ENCODE results near the gene LACTBL1.
"Not testable (repeated sequence)": the region's sequence is repeated elsewhere in the genome, so short reads cannot be mapped to it uniquely, and the experiment has no call there.

Gene LACTBL1, protein sequence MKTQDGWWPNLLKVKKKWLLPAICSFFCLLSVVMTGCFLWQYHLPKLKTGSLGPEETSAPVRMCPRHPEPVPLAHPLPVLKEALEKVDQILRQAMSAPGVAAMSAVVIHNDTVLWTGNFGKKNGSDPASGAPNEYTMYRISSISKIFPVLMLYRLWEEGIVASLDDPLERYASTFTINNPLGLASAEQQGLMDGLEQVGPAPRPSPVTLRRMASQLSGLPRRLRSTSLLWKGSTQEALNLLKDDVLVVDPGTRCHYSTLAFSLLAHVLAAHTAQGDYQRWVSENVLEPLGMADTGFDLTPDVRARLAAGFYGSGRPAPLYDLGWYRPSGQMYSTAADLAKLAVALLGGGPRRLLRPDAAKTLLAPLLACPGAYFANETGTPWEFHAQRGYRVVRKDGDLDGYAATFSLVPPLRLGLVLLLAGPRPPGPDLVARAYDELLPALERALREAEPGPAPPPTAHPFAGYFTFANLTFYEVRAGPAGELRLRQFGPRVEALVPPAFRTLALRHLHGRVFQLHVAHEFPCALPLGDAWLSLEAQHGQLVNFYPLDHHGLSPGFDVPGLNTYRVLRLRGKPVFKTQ

GRCh38 chr1:22972760-22973159 lies at the start of gene LACTBL1:
TSS of gene LACTBL1 (minus strand) at chr1:22972866. CDS start at chr1:22972316, 550 bp downstream.
- Mint-ChIP-seq H3K9me3 (no peaks in the 10 kb centered on the region), H3K27ac (no peak within 1 kb of the TSS), H3K27me3 (peaks cover 77% of the 10 kb centered on the region), H3K4me3 (no peak within 1 kb of the TSS), H3K4me1 (peaks cover 6% of the 10 kb centered on the region)
- ATAC-seq (no peak), DNase-seq (no peak)

DNA sequence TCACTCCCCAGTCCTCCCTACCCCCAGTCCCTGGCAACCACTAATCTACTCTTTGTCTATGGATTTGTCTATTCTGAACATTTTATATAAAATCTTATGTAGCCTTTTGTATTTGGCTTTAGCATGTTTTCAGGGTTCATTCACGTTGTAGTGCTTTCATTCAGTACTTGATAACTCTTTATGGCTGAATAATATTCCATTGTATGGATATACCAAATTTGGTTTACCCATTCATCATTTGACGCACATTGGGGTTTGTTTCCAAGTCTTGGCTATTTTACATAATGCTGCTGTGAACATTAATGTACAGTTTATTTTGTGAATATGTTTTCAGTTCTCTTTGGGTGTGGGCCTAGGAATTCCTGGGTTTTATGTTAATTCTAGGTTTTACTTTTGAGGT lies 49.2 kb upstream of the LACTBL1 start:
- Mint-ChIP-seq H3K27me3 (no peaks in the 10 kb centered on the region), H3K9me3 (peaks cover 0 to 5% of the 10 kb centered on the region in 2 donors), H3K27ac (no peak overlapping the region), H3K4me3 (no peak overlapping the region), H3K4me1 (peaks cover 65% of the 10 kb centered on the region)
- ATAC-seq (no peak), DNase-seq (no peak)

DNA sequence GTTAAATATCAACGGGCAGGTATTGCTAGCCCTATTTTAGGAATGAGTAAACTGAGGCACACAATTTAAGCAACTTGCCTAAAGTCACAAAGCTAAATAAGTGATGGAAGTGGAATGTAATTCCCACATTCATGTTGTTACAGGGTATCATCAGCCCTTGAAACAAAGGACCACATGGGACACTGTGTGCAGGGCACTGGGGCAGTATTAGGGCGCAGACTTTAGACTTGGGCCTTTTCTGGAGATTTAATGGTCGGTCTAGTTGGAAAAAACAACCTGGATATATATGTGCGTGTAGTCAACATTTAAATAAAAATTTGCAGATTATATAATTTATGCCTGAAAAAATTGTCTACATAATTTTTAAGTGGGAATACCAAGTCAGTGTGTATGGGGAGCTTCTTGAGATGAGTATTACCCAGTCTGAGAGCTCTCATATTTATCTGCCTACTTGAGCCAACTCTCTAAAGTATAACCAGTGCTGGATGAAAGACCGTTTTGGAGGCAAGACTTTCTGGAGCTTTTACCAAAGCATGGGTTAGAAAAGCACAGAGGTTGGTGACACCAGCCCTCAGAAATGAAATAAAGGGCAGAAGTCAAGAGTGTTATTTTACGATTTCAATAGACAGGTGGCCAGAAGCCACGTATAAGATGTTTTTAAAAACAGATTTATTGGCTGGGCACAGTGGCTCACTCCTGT lies 48.2 kb upstream of the LACTBL1 start:
- no peak for ATAC-seq
- peaks cover 0 to 5% of the 10 kb centered on the region in 2 donors for H3K9me3 Mint-ChIP-seq
- H3K4me1 Mint-ChIP-seq = peaks cover 57% of the 10 kb centered on the region
- H3K27ac Mint-ChIP-seq = peak overlapping the region; percentile 68 to 91
- no peaks in the 10 kb centered on the region for H3K27me3 Mint-ChIP-seq
- DNase-seq = no peak
- H3K4me3 Mint-ChIP-seq = peak overlapping the region; percentile 89 to 91

GRCh38 chr1:23019863-23020625 lies 47.4 kb upstream of the LACTBL1 start:
- H3K27ac Mint-ChIP-seq = peak overlapping the region; percentile 68 to 91
- ATAC-seq = peak; percentile 19
- peaks cover 0 to 5% of the 10 kb centered on the region in 2 donors for H3K9me3 Mint-ChIP-seq
- H3K4me1 Mint-ChIP-seq = peaks cover 57% of the 10 kb centered on the region
- H3K27me3 Mint-ChIP-seq = no peaks in the 10 kb centered on the region
- H3K4me3 Mint-ChIP-seq = peak overlapping the region; percentile 89 to 91
- peak in 1 of 2 donors; percentile 26 for DNase-seq

GRCh38 chr1:23019094-23019862 lies 46.6 kb upstream of the LACTBL1 start, which contains the start of gene KDM1A:
TSS of gene KDM1A (plus strand) at chr1:23019468. CDS start at chr1:23019597, 129 bp downstream.
- Mint-ChIP-seq H3K27ac (peak within 1 kb of the TSS; percentile 93 to 94), H3K4me1 (peaks cover 49% of the 10 kb centered on the region)

DNA sequence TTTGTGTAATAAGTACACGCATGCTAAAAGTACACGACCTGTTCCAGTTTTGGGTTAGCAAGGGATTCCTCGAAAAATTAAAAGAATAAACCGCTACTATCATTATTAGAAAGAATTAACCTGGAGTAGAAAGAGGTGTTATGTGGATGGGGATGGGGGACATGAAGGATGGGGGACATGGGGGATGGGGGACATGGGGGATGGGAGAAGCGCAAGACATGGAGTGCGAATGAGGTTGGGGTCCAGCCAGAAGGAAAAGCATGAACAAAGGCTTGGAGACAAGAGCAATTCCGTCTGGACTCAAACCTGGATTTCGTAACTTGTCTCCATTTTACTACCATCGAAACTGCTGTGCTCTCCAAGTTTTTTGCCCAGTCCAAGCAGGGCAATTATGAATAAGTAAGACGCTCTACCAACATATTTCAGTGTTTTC lies 46.0 kb upstream of the LACTBL1 start:
- no peak for DNase-seq
- peaks cover 0 to 5% of the 10 kb centered on the region in 2 donors for H3K9me3 Mint-ChIP-seq
- H3K27me3 Mint-ChIP-seq = no peaks in the 10 kb centered on the region
- peak overlapping the region; percentile 92 to 99 for H3K4me3 Mint-ChIP-seq
- ATAC-seq = no peak
- H3K4me1 Mint-ChIP-seq = peaks cover 43% of the 10 kb centered on the region
- H3K27ac Mint-ChIP-seq = peak overlapping the region; percentile 93 to 94

More at GRCh38 chr1:23019094-23019862, 46.6 kb upstream of the LACTBL1 start, which contains the start of gene KDM1A:
- DNase-seq (peak; percentile 96), ATAC-seq (peak; percentile 99)
- Mint-ChIP-seq H3K9me3 (peaks cover 0 to 5% of the 10 kb centered on the region in 2 donors), H3K4me3 (peak within 1 kb of the TSS; percentile 92 to 99), H3K27me3 (no peaks in the 10 kb centered on the region)

GRCh38 chr1:23013657-23014056 lies 41.0 kb upstream of the LACTBL1 start:
- Mint-ChIP-seq H3K4me3 (no peak overlapping the region), H3K27ac (no peak overlapping the region), H3K27me3 (no peaks in the 10 kb centered on the region), H3K9me3 (no peaks in the 10 kb centered on the region), H3K4me1 (peaks cover 8% of the 10 kb centered on the region)
- ATAC-seq (no peak), DNase-seq (no peak)

GRCh38 chr1:23010025-23010424 lies 37.4 kb upstream of the LACTBL1 start:
- H3K9me3 Mint-ChIP-seq, DNase-seq, H3K27me3 Mint-ChIP-seq, H3K4me1 Mint-ChIP-seq, H3K4me3 Mint-ChIP-seq, ATAC-seq, H3K27ac Mint-ChIP-seq: not testable (repeated sequence)

GRCh38 chr1:23008901-23009300 lies 36.2 kb upstream of the LACTBL1 start:
- no peak for ATAC-seq
- H3K4me1 Mint-ChIP-seq = no peaks in the 10 kb centered on the region
- H3K27me3 Mint-ChIP-seq = no peaks in the 10 kb centered on the region
- no peak overlapping the region for H3K4me3 Mint-ChIP-seq
- no peak overlapping the region for H3K27ac Mint-ChIP-seq
- no peaks in the 10 kb centered on the region for H3K9me3 Mint-ChIP-seq
- no peak for DNase-seq

DNA sequence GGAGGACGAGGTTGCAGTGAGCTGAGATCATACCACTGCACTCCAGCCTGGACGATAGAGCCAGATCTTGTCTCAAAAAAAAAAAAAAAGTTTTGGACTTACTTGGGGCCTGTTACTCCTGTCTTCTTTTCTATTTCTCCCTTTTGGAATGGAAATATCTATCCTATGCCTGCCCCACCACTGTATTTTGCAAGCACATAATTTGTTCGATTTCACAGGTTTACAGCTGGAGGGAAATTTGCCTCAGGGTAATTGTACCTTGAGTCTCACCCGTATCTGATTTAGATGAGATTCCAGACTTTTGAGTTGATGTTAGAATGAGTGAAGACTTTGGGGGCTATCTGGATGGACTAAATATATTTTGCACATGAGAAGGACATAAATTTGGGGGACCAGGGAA lies 34.4 kb upstream of the LACTBL1 start:
- H3K27ac Mint-ChIP-seq = no peak overlapping the region
- H3K9me3 Mint-ChIP-seq = no peaks in the 10 kb centered on the region
- no peaks in the 10 kb centered on the region for H3K27me3 Mint-ChIP-seq
- H3K4me3 Mint-ChIP-seq = no peak overlapping the region
- H3K4me1 Mint-ChIP-seq = no peaks in the 10 kb centered on the region
- DNase-seq (no peak), ATAC-seq (no peak)

- not testable (repeated sequence) for H3K9me3 Mint-ChIP-seq, H3K4me3 Mint-ChIP-seq, ATAC-seq, H3K27ac Mint-ChIP-seq, H3K27me3 Mint-ChIP-seq, H3K4me1 Mint-ChIP-seq, DNase-seq
Measured at GRCh38 chr1:23004769-23005168, 32.1 kb upstream of the LACTBL1 start.

DNA sequence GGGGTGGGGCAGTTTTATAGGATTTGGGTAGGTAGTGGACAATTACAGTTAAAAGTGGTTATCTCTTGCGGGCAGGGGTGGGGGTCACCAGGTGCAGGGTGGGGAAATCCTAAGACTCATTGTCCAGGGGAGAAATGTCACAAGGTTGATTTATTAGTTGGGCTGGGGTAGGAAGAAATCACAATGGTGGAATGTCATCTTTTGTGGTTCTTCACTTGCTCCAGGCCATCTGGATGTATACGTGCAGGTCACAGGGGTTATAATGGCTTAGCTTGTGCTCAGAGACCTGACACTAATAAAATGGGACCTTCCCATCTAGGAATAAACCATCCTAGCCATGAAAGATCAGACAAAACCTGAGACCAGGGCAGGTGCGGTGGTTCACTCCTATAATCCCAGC lies 31.4 kb upstream of the LACTBL1 start:
- H3K27me3 Mint-ChIP-seq = no peaks in the 10 kb centered on the region
- DNase-seq (no peak), ATAC-seq (no peak)
- no peak overlapping the region for H3K27ac Mint-ChIP-seq
- H3K4me3 Mint-ChIP-seq = no peak overlapping the region
- H3K9me3 Mint-ChIP-seq = no peaks in the 10 kb centered on the region
- no peaks in the 10 kb centered on the region for H3K4me1 Mint-ChIP-seq

GRCh38 chr1:23002218-23002617 lies 29.6 kb upstream of the LACTBL1 start:
- H3K27ac Mint-ChIP-seq, H3K27me3 Mint-ChIP-seq, H3K9me3 Mint-ChIP-seq, H3K4me1 Mint-ChIP-seq, DNase-seq, H3K4me3 Mint-ChIP-seq, ATAC-seq: not testable (repeated sequence)

GRCh38 chr1:23000133-23000532 lies 27.5 kb upstream of the LACTBL1 start:
- not testable (repeated sequence) for DNase-seq, H3K27ac Mint-ChIP-seq, H3K4me3 Mint-ChIP-seq, H3K4me1 Mint-ChIP-seq, H3K9me3 Mint-ChIP-seq, ATAC-seq, H3K27me3 Mint-ChIP-seq

All from stimulated activated naive CD8-positive, alpha-beta T cell treated with anti-CD3 and anti-CD28 coated beads, Interleukin-15, amount 100 ng/mL, for 72 hours (primary cell).